Stomach (tissue), 4 donors: Measurements from ENCODE around the gene WDSUB1.

Source experiments
- CTCF ChIP-seq, 7 experiments: fragments of 450-650 bp in 4 of 7; fragments of 200-600 bp in 3 of 7; sonication (generic) in 3 of 7; IDR thresholded peaks; one replicate each; pipeline ENCODE4 v1.5.1; 2016 to 2019; ENCODE audit warnings: antibody characterized with exemption in 7 of 7, control low read depth in 2 of 7, mild to moderate bottlenecking in 1 of 7
- EP300 ChIP-seq: sonication (generic); formaldehyde crosslinking; IDR thresholded peaks from one replicate; pipeline ENCODE4 v1.6.1; 2017; ENCODE audit warnings: antibody characterized with exemption
- POLR2A ChIP-seq, 4 donors: fragments of 450-650 bp; IDR thresholded peaks; one replicate each; pipeline ENCODE4 v1.6.1; 2016; ENCODE audit warnings: antibody characterized with exemption in 4 of 4, control low read depth in 2 of 4, mild to moderate bottlenecking in 1 of 4, moderate library complexity in 1 of 4

- TF ChIP-seq CTCF (IDR thresholded peaks at IDR 0.05): no peak
- no peak for TF ChIP-seq EP300
- TF ChIP-seq POLR2A (IDR thresholded peaks at IDR 0.05): no peak
Observed at GRCh38 chr2:159297042-159297707, 10.7 kb upstream of the WDSUB1 start.
